Measurements from ENCODE around the gene GDI1. TPM values are rescaled to one million over a fixed set of nuclear protein-coding genes. Genes with fewer than 3 reads are reported as not detected.

Gene GDI1
- total and polyA plus RNA-seq, 9 of the 15 experiments (the other 6 are each of a cell fraction or from before 2014, with no cell fraction given): 0.97 to 82.6 (median 37.5) TPM

DNA sequence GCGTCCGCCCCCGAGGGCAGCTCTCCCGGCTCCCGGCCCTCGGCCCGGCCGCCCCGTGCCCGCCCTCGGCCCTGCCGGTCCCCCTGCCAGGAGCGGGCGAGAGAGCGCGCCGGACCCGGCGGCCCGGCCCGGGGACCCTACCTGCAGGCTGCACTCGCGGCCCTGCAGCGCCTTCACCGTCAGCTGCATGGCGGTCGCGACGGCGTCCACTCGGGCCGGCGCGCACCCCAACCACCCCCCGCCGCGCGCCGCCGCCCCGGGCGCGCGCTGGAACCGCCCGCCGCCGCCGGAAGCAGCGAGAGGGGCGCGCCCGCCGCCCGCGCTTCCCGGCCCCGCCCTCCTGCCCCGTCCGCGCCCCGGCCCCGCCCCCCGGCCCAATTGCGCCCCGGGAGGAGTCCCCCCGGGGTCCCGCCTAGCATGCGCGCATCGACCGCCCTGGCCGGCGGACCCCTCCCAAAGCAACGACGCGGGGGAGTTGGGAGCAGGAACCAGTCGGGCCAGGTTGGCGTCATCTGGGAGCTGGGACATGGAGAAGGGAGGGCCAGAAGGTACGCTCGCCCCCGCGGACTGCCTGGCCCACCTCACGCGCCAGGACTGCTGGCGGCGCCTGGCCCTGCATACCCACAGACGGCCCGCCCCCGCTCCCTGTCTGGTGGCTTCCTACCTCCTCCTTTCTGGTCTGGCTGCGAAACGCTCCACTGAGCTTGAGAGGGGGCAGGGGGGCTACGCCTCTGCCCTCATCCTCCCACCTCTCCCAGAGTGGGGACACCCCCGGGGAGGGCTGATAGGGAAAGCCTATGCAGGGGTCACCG is 49.6 kb downstream of the GDI1 start, which contains the start of gene UBL4A (continued):
- TF ChIP-seq, protein P1, sequence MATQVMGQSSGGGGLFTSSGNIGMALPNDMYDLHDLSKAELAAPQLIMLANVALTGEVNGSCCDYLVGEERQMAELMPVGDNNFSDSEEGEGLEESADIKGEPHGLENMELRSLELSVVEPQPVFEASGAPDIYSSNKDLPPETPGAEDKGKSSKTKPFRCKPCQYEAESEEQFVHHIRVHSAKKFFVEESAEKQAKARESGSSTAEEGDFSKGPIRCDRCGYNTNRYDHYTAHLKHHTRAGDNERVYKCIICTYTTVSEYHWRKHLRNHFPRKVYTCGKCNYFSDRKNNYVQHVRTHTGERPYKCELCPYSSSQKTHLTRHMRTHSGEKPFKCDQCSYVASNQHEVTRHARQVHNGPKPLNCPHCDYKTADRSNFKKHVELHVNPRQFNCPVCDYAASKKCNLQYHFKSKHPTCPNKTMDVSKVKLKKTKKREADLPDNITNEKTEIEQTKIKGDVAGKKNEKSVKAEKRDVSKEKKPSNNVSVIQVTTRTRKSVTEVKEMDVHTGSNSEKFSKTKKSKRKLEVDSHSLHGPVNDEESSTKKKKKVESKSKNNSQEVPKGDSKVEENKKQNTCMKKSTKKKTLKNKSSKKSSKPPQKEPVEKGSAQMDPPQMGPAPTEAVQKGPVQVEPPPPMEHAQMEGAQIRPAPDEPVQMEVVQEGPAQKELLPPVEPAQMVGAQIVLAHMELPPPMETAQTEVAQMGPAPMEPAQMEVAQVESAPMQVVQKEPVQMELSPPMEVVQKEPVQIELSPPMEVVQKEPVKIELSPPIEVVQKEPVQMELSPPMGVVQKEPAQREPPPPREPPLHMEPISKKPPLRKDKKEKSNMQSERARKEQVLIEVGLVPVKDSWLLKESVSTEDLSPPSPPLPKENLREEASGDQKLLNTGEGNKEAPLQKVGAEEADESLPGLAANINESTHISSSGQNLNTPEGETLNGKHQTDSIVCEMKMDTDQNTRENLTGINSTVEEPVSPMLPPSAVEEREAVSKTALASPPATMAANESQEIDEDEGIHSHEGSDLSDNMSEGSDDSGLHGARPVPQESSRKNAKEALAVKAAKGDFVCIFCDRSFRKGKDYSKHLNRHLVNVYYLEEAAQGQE (IDR thresholded peaks at IDR 0.05; ENCODE audit: borderline replicate concordance): no peak
- TF ChIP-seq, protein P1 (CRISPR knock-in tag; IDR thresholded peaks at IDR 0.05; ENCODE audit: low read depth): no peak
- TF ChIP-seq XRCC4 (IDR thresholded peaks at IDR 0.05; ENCODE audit: extremely low read depth, insufficient read depth, insufficient read length) (no peak), MEF2D (tag; conservative IDR thresholded peaks at IDR 0.05; ENCODE audit: low read depth) (no peak), ZNF561 (CRISPR knock-in tag; conservative IDR thresholded peaks at IDR 0.05) (no peak), RB1 (IDR thresholded peaks at IDR 0.05; ENCODE audit: low read depth) (no peak; the same call in 1 of the 2 replicates), CBX8 (IDR thresholded peaks at IDR 0.05; ENCODE audit: borderline replicate concordance, extremely low read depth, low read depth, low read length, poor library complexity, severe bottlenecking) (no peak), ZNF212 (CRISPR knock-in tag; IDR thresholded peaks at IDR 0.05) (no peak), ZSCAN32 (CRISPR knock-in tag; IDR thresholded peaks at IDR 0.05) (no peak), WHSC1 (IDR thresholded peaks at IDR 0.05; ENCODE audit: low read length) (no peak), SREBF1 (IDR thresholded peaks at IDR 0.05; ENCODE audit: borderline replicate concordance, low read depth, low read length) (no peak)
- TF ChIP-seq, protein P2, sequence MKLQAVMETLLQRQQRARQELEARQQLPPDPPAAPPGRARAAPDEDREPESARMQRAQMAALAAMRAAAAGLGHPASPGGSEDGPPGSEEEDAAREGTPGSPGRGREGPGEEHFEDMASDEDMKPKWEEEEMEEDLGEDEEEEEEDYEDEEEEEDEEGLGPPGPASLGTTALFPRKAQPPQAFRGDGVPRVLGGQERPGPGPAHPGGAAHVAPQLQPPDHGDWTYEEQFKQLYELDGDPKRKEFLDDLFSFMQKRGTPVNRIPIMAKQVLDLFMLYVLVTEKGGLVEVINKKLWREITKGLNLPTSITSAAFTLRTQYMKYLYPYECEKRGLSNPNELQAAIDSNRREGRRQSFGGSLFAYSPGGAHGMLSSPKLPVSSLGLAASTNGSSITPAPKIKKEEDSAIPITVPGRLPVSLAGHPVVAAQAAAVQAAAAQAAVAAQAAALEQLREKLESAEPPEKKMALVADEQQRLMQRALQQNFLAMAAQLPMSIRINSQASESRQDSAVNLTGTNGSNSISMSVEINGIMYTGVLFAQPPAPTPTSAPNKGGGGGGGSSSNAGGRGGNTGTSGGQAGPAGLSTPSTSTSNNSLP (IDR thresholded peaks at IDR 0.05; ENCODE audit: borderline replicate concordance, low read depth, low read length): no peak
- TF ChIP-seq, protein P3, sequence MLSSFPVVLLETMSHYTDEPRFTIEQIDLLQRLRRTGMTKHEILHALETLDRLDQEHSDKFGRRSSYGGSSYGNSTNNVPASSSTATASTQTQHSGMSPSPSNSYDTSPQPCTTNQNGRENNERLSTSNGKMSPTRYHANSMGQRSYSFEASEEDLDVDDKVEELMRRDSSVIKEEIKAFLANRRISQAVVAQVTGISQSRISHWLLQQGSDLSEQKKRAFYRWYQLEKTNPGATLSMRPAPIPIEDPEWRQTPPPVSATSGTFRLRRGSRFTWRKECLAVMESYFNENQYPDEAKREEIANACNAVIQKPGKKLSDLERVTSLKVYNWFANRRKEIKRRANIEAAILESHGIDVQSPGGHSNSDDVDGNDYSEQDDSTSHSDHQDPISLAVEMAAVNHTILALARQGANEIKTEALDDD (IDR thresholded peaks at IDR 0.05): no peak
- TF ChIP-seq, protein P4, sequence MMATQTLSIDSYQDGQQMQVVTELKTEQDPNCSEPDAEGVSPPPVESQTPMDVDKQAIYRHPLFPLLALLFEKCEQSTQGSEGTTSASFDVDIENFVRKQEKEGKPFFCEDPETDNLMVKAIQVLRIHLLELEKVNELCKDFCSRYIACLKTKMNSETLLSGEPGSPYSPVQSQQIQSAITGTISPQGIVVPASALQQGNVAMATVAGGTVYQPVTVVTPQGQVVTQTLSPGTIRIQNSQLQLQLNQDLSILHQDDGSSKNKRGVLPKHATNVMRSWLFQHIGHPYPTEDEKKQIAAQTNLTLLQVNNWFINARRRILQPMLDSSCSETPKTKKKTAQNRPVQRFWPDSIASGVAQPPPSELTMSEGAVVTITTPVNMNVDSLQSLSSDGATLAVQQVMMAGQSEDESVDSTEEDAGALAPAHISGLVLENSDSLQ (IDR thresholded peaks at IDR 0.05): no peak
